Raji (cell line): ENCODE results near the gene NRROS.

Source experiments
- POLR2A ChIP-seq: IDR thresholded peaks from 2 replicates; pipeline ENCODE4 v1.6.1; 2011; ENCODE audit warnings: low read depth, low read length, control low read depth; ENCODE audit not compliant: insufficient read depth

Gene NRROS

DNA sequence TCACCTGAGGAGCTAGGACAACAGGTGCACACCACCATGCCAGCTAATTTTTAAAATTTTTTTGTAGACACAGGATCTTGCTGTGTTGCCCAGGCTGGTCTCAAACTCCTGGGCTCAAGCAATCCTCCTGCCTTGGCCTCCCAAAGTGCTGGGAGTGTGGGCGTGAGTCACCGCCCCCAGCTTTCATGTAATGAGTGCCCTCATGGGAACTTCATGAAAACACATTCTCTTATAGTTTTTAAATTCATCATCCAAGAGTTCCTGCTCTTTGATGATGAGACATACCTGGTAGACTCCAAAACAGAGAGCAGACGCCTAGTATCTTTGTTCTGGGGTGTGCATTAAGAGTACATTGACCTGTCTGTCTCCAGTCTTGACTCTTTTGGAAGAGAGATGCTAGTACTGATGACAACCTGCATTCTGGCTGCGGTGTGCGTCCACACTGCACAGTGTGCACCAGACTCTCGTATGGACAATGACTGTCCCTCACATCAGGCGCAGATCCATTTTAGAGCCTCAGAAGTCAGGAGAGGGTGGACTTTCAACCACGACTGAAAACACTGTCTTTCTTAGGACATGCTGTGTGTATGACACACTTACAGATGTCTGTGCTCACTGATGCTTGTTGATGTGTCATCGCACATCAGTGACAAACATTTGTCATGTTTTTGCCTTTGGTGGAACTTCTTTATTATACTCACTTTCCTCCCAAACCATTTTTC lies 2.0 kb downstream of the NRROS start:
- TF ChIP-seq POLR2A = no peak

GRCh38 chr3:196642434-196642833 lies 2.9 kb downstream of the NRROS start:
- TF ChIP-seq POLR2A = no peak

GRCh38 chr3:196643201-196643749 lies 3.8 kb downstream of the NRROS start:
- TF ChIP-seq POLR2A = no peak; the same call in 1 of the 2 replicates

DNA sequence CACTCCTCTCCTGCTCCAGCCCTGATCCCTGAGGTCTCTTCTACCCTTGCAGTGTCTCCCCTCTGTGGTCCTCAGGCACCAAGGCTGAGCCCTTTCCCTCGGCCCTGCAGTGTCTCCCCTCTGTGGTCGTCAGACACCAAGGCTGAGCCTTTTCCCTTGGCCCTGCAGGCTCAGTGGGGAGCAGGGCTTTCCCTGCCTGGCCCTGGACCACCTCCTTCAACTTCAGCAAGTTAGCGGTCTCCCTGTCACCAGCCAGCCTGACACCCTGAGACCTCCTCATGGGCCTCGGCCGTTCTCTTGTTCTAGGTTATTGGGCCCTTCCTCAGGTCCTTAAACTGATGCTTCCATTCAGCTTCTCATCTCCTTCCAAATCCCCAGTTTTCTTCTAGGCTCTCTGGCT lies 4.3 kb downstream of the NRROS start:
- no peak for TF ChIP-seq POLR2A

DNA sequence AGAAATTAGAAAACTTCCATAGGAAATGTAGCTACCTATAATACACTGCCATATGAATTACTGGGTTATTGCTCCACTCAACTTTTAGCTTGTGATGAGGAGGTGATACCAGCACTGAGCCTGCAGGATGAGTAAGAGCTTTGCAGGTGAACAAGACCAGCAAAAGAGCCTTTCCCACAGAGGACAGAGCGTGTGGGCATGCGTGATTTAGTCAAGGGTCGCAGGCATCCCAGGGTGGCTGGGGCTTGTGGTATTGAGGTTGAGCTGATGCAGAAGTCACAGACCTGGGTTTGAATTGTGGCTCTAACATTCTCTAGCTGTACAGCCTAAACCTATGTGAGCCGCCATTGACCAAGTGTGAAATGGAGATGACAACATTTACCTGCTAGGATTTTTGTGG lies 5.6 kb downstream of the NRROS start:
- TF ChIP-seq POLR2A = no peak

GRCh38 chr3:196645897-196646665 lies 6.6 kb downstream of the NRROS start:
- TF ChIP-seq POLR2A = no peak

DNA sequence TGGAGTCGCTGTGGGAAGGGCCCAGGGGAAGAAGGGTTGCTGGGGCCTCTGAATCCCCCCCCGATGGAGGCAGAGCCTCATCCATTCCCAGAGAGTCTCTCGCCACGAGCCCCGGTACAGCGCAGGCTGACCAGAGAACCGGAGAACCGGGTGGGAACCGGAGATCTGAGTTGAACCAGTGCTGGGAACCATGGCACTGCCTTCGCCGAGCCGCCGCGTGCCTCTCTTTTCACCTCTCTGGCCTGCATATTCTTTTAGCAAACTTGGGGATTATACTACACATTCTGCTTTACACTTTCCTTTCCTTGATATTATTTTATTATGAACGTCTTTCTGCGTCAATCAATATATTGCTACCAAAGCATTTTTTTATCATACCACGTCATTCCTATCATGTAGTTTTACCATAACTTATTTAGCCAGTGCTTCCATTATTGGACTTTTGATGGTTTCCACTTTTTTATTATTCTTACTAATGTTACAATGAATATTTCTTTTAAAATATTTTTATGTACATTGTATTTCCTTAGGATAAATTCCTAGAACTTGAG lies 7.2 kb downstream of the NRROS start:
- TF ChIP-seq POLR2A = no peak

DNA sequence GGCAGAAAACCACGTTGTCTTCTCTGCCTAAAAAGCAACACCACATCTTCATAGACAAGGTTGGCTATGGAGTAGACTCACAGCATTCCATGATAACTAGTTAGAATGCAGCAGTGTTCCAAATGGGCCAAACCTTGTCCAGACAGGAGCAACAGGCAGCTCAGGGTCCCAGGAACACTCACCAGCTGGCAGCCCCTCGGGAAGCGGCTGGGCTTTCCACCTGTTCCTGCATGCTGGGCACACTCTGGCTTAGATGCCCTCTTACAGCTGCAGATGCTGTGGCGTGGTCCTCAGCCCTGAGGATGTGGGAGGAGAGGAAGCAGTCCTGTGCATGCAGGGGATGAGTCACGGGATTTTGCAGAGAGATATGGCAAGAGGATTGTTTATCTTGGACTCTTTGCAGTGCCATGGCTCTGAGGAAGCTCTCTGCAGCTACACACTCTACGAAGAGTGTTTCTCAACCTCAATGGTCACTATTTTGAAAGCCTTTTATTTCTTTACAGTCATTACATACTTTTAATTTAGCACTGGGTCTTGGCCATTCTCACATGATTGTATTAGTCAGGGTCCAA lies 11.3 kb downstream of the NRROS start:
- no peak for TF ChIP-seq POLR2A

GRCh38 chr3:196651819-196652218 lies 12.3 kb downstream of the NRROS start:
- no peak for TF ChIP-seq POLR2A

DNA sequence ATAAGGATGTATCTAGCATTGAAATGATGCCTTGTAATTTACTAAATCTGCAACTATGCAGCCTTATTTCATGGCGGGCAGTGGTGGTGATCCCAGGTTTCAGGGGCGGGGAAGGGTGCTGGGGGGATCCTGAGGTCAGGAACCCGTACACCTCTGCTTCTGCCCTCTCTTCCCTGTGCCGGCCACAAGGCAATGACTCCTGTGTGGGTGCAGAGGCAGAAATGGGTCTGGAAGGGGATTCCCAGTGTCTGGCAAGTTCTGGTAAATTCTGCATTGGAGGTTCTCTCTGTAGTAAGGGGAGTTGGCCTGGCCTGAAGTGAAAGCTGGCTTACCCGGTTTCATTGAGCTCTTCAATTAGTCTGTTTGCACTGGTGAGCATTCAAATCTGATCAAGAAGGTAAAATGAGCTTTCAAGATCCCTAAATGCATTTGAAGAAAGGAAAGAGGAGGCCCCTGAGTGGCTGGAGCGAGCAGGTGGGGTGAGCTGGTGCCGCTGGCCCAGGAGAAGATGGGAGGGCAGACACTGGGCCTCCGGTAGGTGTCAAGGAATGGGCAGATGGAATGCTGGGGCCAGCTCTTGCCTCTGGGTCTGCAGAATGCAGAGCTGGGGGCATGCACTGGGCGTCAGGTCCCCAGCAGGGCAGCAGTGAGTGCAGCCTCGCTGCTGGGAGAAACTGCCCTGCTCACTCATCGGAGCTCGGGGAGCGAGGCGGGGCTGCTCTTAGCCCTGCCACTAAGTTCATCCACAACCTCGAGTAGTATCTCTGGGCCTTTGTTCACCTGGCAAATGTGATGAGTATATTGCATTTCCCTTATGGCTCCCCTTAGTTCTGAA lies 13.7 kb downstream of the NRROS start:
- TF ChIP-seq POLR2A = no peak

GRCh38 chr3:196654006-196654734 lies 14.7 kb downstream of the NRROS start:
- no peak for TF ChIP-seq POLR2A

GRCh38 chr3:196654735-196655090 lies 15.2 kb downstream of the NRROS start:
- no peak for TF ChIP-seq POLR2A

DNA sequence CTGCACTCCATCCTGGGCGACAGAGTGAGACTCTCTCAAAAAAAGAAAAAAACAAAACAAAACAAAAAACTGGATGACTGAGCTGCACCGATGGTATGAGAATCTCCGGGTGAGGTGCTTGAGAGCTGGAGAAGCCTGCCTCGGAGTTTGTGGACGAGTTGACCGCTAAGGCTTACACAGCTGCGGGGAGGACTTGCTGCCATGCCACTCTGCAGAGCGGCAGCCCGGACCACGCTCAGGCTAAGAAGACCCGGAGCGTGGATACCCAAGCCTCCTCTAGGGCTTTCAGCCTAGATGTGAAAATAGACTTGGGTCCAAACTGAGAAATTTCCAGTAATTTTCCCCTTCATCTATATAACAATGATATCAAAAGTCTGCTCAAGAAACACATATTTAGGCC lies 16.0 kb downstream of the NRROS start:
- TF ChIP-seq POLR2A = no peak

DNA sequence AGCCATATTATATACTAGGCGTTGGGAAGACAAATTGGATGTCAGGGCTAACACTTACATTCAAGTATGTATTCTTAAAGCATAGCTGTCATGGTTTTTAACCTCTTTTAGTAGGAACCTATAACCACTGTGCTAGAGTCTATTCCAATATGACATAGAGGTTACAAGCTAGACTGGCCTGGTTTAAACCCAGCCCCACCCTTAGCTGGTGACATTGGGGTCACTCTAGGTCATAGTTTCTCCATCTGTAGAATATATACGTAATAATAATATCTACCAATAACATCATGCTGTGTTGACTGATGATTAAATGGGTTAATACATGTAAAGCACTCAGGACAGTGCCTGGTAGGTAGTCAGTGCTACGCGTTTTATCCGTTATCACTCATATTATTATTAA lies 16.7 kb downstream of the NRROS start:
- TF ChIP-seq POLR2A = no peak
